NT2/D1 (cell line): ENCODE data around the gene AGO4.

Source experiments
- YY1 ChIP-seq: IDR thresholded peaks from 2 replicates; pipeline ENCODE4 v1.6.1; 2011; ENCODE audit not compliant: insufficient read length, insufficient read depth
- ZNF274 ChIP-seq: IDR thresholded peaks from 2 replicates; pipeline ENCODE4 v1.6.1; 2011; ENCODE audit warnings: mild to moderate bottlenecking, low read depth, low read length

GRCh38 chr1:35852241-35852640 is 44.4 kb downstream of the AGO4 start:
- TF ChIP-seq ZNF274 (no peak), YY1 (no peak)
